Measurements from ENCODE around the gene ALDH9A1.

Gene ALDH9A1

DNA sequence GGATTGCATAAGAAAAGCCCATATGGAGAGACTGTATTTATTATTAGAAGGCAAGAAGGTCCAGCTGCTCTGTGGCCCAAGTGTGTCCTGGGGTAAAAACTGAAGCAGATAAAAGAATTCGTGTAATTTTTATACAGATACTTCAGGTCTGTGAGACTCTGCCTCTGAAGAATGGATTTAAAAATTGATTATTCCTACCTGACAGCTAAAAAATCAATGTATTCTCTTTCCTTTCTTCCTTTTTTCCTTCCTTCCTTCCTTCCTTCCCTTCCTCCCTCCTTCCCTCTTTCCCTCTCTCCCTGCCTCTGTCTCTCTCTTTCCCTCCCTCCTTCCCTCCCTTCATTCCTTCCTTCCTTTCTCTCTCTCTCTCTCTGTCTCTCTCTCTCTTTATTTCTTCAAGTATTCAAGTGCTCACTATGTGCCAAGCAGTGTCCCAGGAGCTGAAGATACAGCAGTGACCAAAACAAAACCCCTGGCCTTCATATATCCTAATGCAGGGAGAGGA is 78.7 kb downstream of the ALDH9A1 start:
- DNase-seq (ENCODE audit: low read depth), result no peak

DNA sequence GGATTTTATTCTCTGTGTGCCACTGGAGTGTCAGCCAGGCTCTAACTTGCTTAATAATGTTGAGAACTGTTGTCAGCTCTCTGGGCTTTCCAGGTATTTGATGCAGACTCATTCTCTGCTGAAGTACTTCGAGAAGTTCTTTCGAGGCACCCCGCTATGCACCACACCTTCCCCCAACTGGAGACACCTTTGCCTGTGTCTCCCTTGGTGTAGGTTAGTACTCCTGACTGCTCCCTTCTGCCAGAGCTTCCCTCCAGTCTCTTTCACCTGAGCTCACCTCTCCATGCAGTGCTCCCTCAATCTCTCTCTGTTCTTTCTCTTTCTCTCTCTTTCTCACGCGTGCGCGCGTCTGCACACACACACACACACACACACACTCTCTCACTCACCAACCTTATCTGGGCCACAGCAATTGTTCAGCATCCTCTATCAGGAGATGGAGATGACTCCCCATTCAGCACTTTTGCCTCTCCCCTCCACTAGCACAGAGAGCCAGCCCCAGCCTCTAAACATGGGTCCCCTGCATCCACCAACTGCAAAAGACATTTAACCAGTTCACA is 81.3 kb downstream of the ALDH9A1 start:
- DNase-seq (ENCODE audit: low read depth), result no peak

- DNase-seq (ENCODE audit: low read depth), result no peak
Measured at GRCh38 chr1:165616054-165616612, 82.2 kb downstream of the ALDH9A1 start.
